Measurements from ENCODE around the gene TNC.

Gene TNC

GRCh38 chr9:115016344-115016743 lies 101.6 kb downstream of the TNC start:
- Histone ChIP-seq H3K79me2 (no peaks in the 10 kb centered on the region), H3K9me3 (ENCODE audit: control insufficient read depth, low read length) (no peaks in the 10 kb centered on the region), H3K27ac (no peak overlapping the region), H3K4me1 (no peaks in the 10 kb centered on the region), H3K36me3 (ENCODE audit: control insufficient read depth, insufficient read depth, low read length) (no peaks in the 10 kb centered on the region), H2AFZ (no peak overlapping the region), H3K27me3 (ENCODE audit: control insufficient read depth, insufficient read depth, low read length) (no peaks in the 10 kb centered on the region), H3K4me2 (ENCODE audit: low read length) (no peak overlapping the region), H3K4me3 (ENCODE audit: low read depth, low read length) (no peak overlapping the region), H3K9ac (no peak overlapping the region)
- TF ChIP-seq CTCF (IDR thresholded peaks at IDR 0.05): no peak

DNA sequence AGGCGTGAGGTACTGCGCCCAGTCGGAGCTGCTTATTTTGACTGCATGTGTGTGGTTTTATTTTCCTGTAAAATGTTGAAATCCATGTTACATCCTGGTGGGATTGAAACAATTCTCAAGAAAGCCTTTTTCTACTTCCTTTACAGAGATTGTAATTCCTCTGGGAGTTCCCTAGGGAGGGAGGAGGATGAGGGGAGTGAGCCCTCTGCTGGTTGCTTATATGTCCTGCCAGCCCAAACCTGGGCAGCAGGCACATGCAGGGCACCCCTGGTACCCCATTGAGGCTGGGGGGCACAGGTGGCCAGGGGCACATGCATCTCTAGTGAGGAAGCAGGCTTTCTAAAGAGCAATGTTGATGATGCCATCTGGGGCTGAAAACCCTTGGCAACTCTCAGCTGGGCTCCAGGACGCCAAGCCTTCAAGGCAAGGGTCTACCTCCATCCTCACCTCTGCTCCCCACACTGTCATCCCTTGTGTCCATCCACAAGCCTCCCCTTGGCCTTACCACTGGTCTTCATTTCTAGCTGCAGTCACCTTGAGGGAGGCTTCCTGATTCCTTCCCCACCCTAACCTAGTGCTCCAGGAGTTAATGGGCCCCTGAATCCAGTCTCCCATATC lies 102.8 kb downstream of the TNC start:
- Histone ChIP-seq H3K9me3 (ENCODE audit: control insufficient read depth, low read length) (no peaks in the 10 kb centered on the region), H3K4me2 (ENCODE audit: low read length) (no peak overlapping the region), H3K27me3 (ENCODE audit: control insufficient read depth, insufficient read depth, low read length) (no peaks in the 10 kb centered on the region), H3K79me2 (no peaks in the 10 kb centered on the region), H3K9ac (no peak overlapping the region), H2AFZ (no peak overlapping the region), H3K4me1 (no peaks in the 10 kb centered on the region), H3K27ac (no peak overlapping the region), H3K4me3 (ENCODE audit: low read depth, low read length) (no peak overlapping the region), H3K36me3 (ENCODE audit: control insufficient read depth, insufficient read depth, low read length) (no peaks in the 10 kb centered on the region)
- peak; percentile 21 for TF ChIP-seq CTCF (IDR thresholded peaks at IDR 0.05)

- no peaks in the 10 kb centered on the region for H3K36me3 ChIP-seq (ENCODE audit: control insufficient read depth, insufficient read depth, low read length)
- H3K4me3 ChIP-seq (ENCODE audit: low read depth, low read length): no peak overlapping the region
- H3K27me3 ChIP-seq (ENCODE audit: control insufficient read depth, insufficient read depth, low read length): no peaks in the 10 kb centered on the region
- no peaks in the 10 kb centered on the region for H3K79me2 ChIP-seq
- TF ChIP-seq CTCF (IDR thresholded peaks at IDR 0.05): no peak
- H3K4me1 ChIP-seq: no peaks in the 10 kb centered on the region
- H3K9ac ChIP-seq: no peak overlapping the region
- no peak overlapping the region for H2AFZ ChIP-seq
- H3K9me3 ChIP-seq (ENCODE audit: control insufficient read depth, low read length): no peaks in the 10 kb centered on the region
- H3K27ac ChIP-seq: no peak overlapping the region
- no peak overlapping the region for H3K4me2 ChIP-seq (ENCODE audit: low read length)
Observed at GRCh38 chr9:115014438-115014837, 103.5 kb downstream of the TNC start.

- TF ChIP-seq CTCF (IDR thresholded peaks at IDR 0.05): peak; percentile 76
- Histone ChIP-seq H3K9me3 (ENCODE audit: control insufficient read depth, low read length) (no peaks in the 10 kb centered on the region), H3K36me3 (ENCODE audit: control insufficient read depth, insufficient read depth, low read length) (no peaks in the 10 kb centered on the region), H3K4me3 (ENCODE audit: low read depth, low read length) (no peak overlapping the region), H3K79me2 (no peaks in the 10 kb centered on the region), H3K27ac (no peak overlapping the region), H2AFZ (no peak overlapping the region), H3K9ac (no peak overlapping the region), H3K27me3 (ENCODE audit: control insufficient read depth, insufficient read depth, low read length) (no peaks in the 10 kb centered on the region), H3K4me2 (ENCODE audit: low read length) (no peak overlapping the region), H3K4me1 (no peaks in the 10 kb centered on the region)
Observed at GRCh38 chr9:115013998-115014397, 104.0 kb downstream of the TNC start.

- Histone ChIP-seq H2AFZ (no peak overlapping the region), H3K79me2 (no peaks in the 10 kb centered on the region), H3K4me2 (ENCODE audit: low read length) (no peak overlapping the region), H3K27ac (no peak overlapping the region), H3K4me1 (no peaks in the 10 kb centered on the region), H3K36me3 (ENCODE audit: control insufficient read depth, insufficient read depth, low read length) (no peaks in the 10 kb centered on the region), H3K9me3 (ENCODE audit: control insufficient read depth, low read length) (no peaks in the 10 kb centered on the region), H3K9ac (no peak overlapping the region), H3K27me3 (ENCODE audit: control insufficient read depth, insufficient read depth, low read length) (no peaks in the 10 kb centered on the region), H3K4me3 (ENCODE audit: low read depth, low read length) (no peak overlapping the region)
- no peak for TF ChIP-seq CTCF (IDR thresholded peaks at IDR 0.05)
Observed at GRCh38 chr9:115012486-115012885, 105.5 kb downstream of the TNC start.

All from parathyroid adenoma (tissue), 2 donors.